Measurements from ENCODE around the gene TTC13. TPM values are rescaled to one million over a fixed set of nuclear protein-coding genes. Genes with fewer than 3 reads are reported as not detected.

The TTC13 gene
- total and polyA plus RNA-seq, 12 donors: 4.3 to 9.5 (median 7.3) TPM

DNA sequence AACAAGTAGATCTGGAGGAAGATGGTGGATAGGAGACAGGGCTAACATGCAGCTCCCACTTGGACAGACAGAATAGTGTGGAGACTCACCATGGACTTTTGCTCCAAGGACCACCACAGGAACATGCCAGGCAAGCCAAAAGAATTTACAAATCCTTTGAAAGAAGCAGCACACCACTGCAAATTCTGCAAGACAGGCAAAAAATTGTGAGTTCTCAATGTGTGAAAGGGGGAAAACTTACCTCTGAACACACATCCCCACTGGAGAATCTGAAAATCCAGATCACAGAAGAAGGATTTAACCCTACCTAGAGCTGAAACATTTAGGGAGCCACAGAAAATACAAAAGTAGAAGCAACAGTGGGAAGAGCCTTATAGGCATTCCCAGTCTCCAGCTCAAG lies 23.2 kb upstream of the TTC13 start:
- Histone ChIP-seq H3K4me1 (no peaks in the 10 kb centered on the region), H3K27me3 (no peaks in the 10 kb centered on the region), H3K4me3 (no peak overlapping the region), H3K36me3 (peaks cover 0 to 62% (median 44%) of the 10 kb centered on the region in 9 donors), H3K9me3 (peaks cover 0 to 45% (median 7%) of the 10 kb centered on the region in 11 donors), H3K27ac (no peak overlapping the region)
- DNase-seq (no peak), ATAC-seq (no peak)
- intact Hi-C loops (cut with DNase I): no loop called here
- TF ChIP-seq, protein P1, sequence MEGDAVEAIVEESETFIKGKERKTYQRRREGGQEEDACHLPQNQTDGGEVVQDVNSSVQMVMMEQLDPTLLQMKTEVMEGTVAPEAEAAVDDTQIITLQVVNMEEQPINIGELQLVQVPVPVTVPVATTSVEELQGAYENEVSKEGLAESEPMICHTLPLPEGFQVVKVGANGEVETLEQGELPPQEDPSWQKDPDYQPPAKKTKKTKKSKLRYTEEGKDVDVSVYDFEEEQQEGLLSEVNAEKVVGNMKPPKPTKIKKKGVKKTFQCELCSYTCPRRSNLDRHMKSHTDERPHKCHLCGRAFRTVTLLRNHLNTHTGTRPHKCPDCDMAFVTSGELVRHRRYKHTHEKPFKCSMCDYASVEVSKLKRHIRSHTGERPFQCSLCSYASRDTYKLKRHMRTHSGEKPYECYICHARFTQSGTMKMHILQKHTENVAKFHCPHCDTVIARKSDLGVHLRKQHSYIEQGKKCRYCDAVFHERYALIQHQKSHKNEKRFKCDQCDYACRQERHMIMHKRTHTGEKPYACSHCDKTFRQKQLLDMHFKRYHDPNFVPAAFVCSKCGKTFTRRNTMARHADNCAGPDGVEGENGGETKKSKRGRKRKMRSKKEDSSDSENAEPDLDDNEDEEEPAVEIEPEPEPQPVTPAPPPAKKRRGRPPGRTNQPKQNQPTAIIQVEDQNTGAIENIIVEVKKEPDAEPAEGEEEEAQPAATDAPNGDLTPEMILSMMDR (IDR thresholded peaks at IDR 0.05): no peak

DNA sequence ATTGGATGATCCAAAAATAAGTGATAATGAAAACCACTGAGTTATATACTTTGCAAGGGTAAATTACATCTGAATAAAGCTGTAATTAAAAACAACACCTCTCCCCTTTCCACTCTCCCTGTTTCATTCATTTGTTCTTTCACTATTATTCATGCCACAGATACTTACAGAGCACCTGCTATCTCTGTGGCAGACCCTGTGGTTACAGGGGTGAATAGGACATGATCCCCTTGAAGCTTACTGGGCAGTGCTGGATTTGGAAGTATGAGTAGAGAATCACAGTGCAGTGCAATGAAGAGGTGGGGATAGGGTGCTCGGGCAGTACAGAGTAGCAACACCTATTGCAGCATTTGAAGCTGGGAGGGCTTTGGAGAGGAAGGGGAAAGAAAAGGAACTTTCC lies 22.0 kb upstream of the TTC13 start:
- Histone ChIP-seq H3K27me3 (no peaks in the 10 kb centered on the region), H3K27ac (no peak overlapping the region), H3K36me3 (peaks cover 0 to 74% (median 55%) of the 10 kb centered on the region in 9 donors), H3K9me3 (peaks cover 0 to 33% (median 6%) of the 10 kb centered on the region in 11 donors), H3K4me3 (no peak overlapping the region), H3K4me1 (no peaks in the 10 kb centered on the region)
- no peak for DNase-seq
- intact Hi-C loops (cut with DNase I): no loop called here
- no peak for ATAC-seq
- TF ChIP-seq, protein P1 (IDR thresholded peaks at IDR 0.05): no peak
- 100% methylated on average over 1 of the region's 1 CpG for WGBS, 2 donors

DNA sequence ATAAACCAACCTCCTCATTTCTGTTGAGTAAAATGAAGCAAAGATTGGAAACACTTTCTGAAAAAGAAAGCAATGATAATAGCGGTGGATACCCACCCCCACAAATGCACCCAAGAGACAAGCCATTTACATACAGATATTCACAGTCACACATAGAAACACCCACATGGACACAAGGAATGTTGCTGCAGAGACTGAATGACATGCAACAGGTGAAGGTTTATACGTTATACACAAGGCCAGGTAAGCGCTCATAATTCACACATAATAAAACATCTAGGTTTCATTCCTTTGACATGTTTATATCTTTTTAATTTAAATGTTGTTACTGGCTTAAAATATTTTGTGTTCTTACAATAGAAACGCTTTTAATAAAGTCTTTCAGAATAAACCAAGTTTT lies 21.5 kb upstream of the TTC13 start:
- Histone ChIP-seq H3K4me1 (no peaks in the 10 kb centered on the region), H3K27me3 (no peaks in the 10 kb centered on the region), H3K27ac (no peak overlapping the region), H3K4me3 (no peak overlapping the region), H3K36me3 (peaks cover 0 to 79% (median 56%) of the 10 kb centered on the region in 9 donors), H3K9me3 (peaks cover 0 to 28% (median 6%) of the 10 kb centered on the region in 11 donors)
- TF ChIP-seq, protein P1 (IDR thresholded peaks at IDR 0.05): no peak
- 95 to 96% methylated on average over 4 of the region's 4 CpGs for WGBS, 2 donors
- intact Hi-C loops (cut with DNase I): no loop called here
- no peak for DNase-seq
- ATAC-seq: no peak

DNA sequence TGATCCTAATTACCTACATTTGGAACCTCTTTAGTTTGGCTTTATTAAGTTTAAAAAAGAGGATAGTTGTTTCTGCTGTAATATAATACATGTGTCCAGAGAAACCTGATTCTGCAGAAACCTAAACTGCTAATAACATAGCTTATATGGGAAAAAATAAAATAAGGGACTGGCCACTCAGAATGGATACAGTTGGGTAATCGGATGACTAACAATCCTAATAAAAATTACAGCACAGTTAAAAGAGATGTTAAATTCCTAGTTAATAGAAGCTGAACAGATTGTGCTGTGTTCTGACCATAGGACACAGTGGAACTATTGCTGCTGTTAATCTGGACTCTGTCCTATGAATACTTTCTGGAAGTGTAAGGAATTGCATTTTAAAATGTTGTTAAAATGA lies 16.2 kb upstream of the TTC13 start:
- H3K27me3 ChIP-seq: no peaks in the 10 kb centered on the region

More for the DNA sequence above, 16.2 kb upstream of the TTC13 start:
- H3K9me3 ChIP-seq: no peaks in the 10 kb centered on the region
- H3K4me1 ChIP-seq: peaks cover 0 to 10% (median 0%) of the 10 kb centered on the region in 9 donors
- ATAC-seq (no peak), DNase-seq (no peak)
- intact Hi-C loops (cut with DNase I): no loop called here
- WGBS, 2 donors: 95 to 97% methylated on average over 1 of the region's 1 CpG
- peaks cover 0 to 97% (median 71%) of the 10 kb centered on the region in 9 donors for H3K36me3 ChIP-seq
- H3K4me3 ChIP-seq: no peak overlapping the region
- TF ChIP-seq, protein P1 (IDR thresholded peaks at IDR 0.05): no peak
- H3K27ac ChIP-seq: no peak overlapping the region

Data from heart right ventricle (tissue), 16 donors.